SH-SY5Y (cell line): ENCODE measurements around the gene PADI2.

Experiments
- GATA2 ChIP-seq: IDR thresholded peaks from 2 replicates; pipeline ENCODE4 v1.6.1; 2011; ENCODE audit warnings: mild to moderate bottlenecking, low read depth, low read length
- GATA3 ChIP-seq: IDR thresholded peaks from 2 replicates; pipeline ENCODE4 v1.6.1; 2011; ENCODE audit warnings: low read depth, mild to moderate bottlenecking, low read length, moderate library complexity

PADI2 gene

DNA sequence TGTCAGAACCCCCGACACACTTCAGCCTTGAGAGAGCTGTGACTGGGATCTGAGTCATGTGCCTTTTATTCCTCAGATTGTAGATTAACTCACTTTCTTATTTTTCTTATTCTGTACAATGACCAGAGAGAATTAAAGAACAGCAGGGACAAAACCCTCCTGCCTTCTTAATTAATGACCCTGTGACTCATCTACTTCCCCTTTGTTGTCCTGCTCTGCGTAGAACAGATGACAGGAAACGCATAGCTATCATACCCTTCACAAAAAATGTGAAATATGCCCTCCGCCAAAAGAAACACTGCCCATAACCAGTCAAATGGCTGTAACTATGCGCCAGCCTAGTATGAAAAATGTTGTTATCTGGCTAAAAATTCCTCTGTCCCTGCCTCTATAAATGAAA lies 9.1 kb upstream of the PADI2 start:
- TF ChIP-seq GATA3 (no peak), GATA2 (no peak)

DNA sequence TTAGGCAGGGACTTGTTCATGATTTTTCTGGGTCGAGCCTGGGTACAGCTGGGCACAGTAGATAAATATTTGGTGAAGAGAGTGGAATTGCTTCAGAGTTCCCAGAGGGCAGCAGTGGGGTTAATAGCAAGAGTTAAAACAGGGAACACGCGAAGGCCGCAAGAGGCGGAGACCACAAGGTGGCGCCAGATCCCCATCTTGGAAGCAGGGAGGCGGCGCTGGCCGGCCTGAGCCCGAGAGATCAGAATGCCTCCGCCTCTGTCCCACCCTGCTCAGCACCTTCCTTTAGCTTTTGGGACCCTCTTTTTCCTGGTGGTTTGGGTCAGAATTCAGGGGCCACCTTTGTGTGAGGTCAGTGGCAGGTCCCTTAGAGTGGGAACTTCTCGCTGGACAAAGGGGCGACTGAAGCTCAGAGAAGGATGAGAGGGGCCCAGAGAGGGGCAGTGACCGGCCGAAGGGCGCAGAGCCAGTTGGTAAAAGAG lies 6.5 kb upstream of the PADI2 start:
- TF ChIP-seq GATA2 = no peak
- no peak for TF ChIP-seq GATA3

DNA sequence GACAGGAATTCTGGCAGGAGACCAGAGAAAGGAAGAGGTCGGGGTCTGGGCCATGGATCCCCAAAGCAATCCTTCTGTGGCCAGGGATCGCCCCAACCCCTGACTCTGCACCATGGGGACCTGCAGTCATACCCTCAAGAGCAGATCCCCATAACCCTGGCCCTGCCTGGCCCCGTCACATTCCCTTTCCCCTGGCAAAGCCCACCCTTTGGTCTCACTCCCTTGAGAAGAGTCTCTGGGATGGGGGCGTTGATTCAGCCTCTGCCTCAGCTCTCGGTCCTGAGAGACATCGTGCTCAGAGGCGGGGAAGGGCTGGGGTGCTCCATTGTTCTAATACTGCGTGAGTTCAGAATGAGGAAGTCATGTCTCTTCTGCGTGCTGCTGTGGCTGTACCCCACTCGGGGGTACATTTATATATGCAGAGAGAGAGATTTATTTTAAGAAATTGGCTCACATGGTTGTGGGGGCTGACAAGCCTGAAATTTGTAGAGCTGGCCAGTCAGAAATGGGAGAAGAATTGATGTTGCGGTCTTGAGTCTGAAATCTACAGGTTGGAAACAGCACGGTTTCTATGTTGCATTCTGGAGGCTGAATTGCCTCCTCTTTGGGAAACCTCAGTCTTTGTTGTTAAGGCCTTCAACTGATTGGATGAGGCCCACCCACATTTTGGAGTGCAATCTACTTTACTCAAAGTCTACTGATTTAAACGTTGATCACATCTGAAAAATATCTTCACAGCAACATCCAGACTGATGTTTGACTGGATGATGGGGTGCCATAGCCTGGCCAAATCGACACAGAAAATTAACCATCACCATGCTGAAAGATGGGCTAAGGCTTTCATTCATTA lies 4.2 kb upstream of the PADI2 start:
- TF ChIP-seq GATA2 = no peak
- TF ChIP-seq GATA3 = no peak

DNA sequence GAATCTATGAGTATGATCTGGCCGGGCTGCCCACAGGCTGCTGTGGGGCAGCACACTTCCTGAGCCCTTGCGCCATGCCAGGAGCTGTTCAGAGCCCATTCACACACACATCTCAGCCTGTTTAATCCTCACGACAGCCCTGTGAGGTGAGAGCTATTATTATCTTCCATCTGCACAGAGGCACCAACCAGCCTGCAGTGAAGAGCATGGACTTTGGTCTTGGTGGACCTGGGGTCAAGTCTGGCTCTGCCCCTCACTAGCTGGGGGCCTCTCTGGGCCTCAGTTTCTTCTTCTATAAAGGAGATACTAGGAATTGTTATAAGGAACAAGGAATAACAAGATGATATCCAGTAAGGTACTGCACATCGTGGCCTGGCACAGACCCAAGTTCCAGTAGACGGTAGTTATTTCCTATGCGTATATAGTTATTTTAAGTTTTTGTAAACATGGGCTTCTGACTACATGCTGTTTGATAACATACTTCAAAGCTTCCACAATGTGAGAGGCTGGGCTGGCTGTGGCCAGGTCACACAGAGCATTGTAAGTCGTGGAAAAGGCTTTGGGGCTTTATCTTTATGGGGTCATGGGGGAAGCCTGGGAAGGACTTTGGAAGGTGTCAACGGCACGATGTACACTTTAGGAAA lies 3.4 kb upstream of the PADI2 start:
- TF ChIP-seq GATA2 (no peak), GATA3 (no peak)

DNA sequence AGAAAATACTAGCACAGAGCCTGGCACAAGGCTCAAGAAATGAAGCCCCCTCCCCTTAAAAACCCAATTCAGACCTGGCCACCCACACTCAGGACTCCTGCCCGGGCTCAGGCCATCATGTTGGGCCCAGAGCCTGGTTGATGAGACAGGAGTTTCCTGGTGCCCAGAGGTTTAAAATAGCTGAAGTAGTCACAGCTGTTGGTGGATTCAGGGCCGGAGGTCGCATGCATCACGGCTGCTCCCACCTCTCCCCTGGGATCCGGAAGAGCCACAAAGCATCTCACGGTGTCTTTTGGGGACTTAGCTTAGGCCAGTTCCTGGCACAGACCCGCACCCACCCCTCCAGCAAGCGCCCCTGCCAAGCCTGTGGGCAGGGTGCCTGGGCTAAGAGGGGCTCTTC lies 2.6 kb upstream of the PADI2 start:
- TF ChIP-seq GATA2 (no peak), GATA3 (no peak)

DNA sequence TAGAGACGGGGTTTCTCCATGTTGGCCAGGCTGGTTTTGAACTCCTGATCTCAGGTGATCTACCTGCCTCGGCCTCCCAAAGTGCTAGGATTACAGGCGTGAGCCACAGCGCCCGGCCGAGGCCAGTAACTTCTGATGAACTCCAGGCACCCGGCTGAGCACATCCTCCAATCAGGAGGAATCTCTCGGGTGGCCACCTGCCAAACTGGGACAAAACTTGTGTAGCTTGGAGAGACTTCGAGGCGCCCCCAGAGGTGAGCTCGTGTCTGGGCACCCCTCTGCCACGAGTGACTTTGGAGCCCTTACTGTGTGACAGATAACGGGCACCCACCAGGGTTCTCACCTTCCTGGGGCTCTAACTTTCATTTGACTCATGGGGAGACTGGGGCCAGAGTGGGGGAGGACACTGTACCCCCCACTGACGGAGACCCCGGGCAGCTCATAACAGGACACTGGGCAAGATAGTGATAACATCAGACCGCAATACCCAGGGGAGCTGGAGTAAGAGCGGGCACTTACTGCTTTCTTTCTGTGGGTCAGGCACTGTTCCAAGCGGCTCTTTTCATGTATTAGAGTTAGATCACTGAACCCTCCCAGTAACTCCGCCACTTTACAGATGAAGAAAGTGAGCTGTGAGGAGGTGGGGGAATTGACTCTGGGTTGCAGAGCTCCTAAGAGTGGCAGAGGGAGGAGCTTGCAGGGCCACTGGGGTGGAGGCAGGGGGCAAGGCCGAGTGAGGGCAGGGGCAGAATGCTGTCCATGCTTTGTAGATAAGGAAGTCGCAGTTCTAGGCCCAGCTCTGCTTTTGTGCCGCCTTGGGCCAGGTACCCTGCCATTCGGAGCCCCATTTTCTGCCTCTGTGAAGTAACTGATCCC lies 1.9 kb upstream of the PADI2 start:
- TF ChIP-seq GATA3 (no peak), GATA2 (no peak)

DNA sequence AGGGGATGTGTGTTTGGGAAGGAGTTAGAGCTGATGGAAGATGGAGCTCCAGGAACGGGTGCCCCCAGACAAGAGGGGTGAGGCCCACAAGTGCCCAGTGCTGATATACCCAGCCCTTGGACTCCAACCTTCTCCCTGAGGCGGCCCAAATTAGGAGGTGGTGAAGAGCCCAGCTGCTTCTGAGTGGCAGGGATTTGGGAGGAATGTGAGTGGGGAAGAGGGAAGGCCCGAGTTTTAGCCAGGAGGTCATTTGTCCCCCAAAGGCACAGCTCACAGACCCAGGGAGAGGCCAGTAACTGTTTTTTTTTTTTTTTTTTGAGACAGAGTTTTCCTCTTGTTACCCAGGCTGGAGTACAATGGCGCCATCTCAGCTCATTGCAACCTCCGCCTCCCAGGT lies 1.2 kb upstream of the PADI2 start:
- no peak for TF ChIP-seq GATA2
- TF ChIP-seq GATA3 = no peak

DNA sequence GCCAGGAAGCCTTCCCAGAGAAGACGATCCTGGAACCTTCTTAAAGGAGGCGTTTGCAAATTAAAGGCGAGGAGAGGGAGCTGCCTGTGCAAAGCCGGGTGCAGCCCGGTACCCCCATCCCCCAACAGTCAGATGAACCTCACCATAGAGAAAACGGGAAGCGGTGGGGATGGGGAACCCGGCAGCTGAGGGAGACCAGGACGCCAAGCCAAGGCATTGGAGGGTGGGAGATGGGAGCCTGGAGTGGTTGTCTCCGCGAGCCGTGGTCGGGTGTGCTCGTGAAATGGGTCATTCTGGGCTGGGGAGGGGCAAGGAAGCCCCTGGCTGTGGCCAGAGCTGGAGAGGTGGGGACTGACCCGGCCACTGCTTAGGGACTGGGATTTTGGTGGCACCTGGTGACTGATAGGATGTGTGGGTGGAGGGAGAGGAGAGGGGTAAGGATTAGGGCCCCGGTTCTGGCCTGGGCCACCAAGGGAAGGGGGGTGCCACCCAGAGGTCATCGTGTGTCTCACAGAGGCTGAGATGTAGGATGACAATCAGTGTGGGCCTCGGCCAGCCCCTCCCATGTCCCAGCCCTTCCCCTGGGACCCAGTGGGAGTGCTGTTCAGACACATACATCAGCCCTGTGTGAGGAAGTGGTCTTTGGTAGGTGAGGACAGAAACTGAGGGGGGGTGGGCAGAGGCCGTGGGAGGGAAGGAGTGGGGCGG lies 676 bp upstream of the PADI2 start:
- no peak for TF ChIP-seq GATA3
- TF ChIP-seq GATA2 = no peak

DNA sequence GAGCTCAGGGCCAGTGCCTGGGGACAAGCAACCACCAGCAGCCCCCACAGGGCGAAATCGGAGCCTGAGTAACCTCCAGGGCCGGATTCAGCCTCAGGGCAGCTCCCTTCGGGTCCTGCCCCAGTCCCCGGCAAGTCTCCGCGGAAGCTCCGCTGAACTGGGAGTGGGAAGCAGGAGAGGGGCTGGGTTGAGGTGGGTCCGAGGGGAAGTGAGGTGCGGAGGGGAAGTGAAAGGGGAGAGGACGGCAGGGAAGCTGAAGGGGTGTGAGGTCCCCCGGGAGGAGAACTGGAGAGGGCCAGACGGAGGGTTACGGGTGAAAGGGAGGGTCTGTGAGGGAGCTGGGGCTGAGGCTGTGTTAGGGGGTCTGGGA lies 560 bp downstream of the PADI2 start:
- TF ChIP-seq GATA2 (no peak), GATA3 (no peak)

DNA sequence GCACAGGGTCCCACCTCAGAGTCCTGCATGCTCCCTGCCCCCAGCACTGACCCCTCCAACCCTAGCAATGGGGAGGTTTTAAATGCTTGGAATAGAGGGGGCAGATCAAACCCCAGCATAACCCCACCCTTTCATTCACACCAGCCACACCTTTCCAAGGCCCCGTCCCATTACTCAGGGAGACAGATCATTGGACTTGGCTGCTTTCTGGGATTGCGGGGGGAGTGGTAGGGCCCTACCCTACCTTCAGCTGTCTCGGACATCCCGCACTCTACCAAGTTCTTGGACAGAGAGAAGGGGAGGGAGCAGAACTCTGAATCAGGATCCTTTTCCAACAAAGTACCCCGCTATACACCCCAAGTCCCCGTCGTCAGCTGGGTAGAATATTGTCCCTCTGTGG lies 983 bp downstream of the PADI2 start:
- TF ChIP-seq GATA3 = no peak
- TF ChIP-seq GATA2 = no peak

DNA sequence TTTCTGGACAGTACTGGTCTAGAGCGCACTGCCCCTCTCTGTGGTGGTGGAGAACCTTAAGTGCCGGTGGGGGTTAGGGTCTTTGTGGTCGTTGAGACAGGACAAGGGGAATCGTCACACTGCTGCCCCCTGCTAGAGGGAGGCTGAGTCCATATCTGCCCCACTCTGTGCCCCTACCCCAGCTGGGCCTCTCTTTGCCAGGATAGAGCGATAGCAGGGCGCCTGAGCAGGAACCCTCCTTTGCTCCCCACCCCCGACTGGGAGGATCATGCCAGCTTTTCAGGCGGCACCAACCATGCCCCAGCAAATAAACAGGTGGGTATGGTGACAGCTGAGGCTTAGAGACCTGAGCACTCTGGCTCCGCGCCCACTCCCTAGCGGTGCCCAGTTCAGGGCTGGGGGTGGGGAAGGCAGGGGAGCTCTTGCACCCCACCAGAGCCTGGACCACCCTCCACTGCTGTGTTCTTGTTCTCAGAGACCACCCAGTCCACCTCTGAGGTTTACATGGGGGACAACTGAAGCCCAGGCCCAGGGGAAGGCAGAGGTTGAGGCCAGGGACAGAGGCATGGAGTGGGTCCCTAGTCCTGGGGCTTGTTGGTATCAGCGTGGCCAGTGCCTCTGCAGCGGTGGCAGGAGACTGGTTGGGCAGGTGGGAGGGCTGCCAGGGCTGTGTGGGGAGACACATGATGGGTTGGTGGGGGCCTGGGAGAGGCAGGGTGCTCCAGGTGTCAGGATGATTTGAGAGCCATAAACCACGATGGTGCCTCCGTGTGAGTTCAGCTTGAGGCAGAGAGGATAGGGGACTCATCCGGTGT lies 1.6 kb downstream of the PADI2 start:
- TF ChIP-seq GATA2 = no peak
- TF ChIP-seq GATA3 = no peak

DNA sequence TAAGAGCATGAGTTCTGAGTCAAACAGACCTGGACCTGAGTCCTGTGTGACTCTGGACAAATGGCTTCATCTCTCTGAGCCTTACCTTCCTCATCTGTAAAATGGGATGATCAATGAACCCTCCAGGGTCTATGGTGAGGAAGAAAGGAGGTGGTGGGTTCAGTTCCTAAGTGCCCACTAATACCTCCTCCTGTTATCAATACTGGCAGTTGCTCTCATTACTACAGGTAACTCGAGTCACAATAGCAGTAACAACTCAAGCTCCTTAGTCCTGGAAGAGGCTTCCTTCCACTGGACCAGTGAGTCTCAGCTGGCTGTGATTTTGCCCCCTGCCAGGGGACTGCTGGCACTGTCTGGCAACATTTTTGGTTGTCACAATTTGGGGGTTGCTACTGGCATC lies 2.6 kb downstream of the PADI2 start:
- TF ChIP-seq GATA2 (no peak), GATA3 (no peak)

DNA sequence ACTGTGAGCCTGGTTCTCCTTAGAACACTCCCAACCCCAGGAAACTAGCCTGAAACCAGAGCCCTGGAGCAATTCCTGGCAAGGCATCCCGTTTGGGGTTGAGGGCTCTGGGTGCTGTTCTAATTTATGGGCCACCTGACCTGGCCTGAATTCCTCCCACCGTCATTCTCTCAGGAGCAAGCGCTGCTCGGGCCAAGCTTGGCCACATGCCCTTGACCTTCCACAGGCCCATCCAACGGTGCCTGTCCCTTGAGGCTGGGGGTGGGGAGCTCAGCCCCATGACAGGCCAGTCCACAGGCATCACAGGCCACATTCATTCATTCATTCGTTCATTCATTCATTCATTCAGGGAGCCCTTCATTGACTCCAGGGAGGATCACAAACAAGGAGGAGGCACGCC lies 5.3 kb downstream of the PADI2 start:
- no peak for TF ChIP-seq GATA3
- TF ChIP-seq GATA2 = no peak
